ENCODE measurements around the gene RNF157.
A peak's percentile ranks its signal among the peaks of the same experiment; 100 is the strongest.
"Not testable (repeated sequence)": the region's sequence is repeated elsewhere in the genome, so short reads cannot be mapped to it uniquely, and the experiment has no call there.

Gene RNF157

DNA sequence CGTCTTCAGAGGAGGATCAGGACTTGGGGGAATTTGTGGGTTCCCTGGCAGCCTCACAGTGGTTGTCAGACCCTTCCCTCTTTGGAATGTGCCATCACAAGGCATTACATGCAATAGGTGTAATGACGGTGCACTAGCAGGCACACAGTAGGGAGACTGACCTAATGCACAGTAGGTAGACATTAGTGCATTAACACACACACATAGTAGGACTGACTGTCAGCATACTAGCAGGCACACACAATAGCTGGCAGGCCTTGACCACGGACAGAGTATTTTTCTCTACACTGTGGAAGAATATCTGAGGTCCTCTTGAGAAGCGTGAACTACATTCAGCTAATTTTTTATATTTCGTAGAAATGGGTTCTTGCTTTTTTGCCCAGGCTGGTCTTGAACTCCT, 14.0 kb upstream of the RNF157 start:
- no peak for DNase-seq (ENCODE audit: low spot score)
- no peak for FAIRE-seq

DNA sequence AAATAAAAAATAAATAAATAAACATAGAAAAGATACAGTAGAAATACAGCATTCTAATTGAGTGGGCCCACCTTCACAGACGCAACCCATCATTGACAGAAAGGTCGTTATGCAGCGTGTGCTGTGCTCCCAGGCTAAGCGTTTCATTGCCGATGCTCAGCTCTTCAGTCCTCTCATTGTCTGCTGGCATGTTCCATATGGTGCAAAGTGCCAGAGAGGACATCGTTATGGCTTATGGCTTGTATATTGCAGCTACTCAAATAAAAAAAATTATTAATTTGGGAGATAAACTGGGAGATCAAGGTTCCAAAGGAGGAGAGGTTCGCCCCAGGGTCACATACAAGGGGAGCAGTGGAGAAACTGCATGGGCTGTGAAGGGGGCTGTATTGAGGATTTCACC, 13.5 kb upstream of the RNF157 start:
- FAIRE-seq = no peak
- no peak for DNase-seq (ENCODE audit: low spot score)

DNA sequence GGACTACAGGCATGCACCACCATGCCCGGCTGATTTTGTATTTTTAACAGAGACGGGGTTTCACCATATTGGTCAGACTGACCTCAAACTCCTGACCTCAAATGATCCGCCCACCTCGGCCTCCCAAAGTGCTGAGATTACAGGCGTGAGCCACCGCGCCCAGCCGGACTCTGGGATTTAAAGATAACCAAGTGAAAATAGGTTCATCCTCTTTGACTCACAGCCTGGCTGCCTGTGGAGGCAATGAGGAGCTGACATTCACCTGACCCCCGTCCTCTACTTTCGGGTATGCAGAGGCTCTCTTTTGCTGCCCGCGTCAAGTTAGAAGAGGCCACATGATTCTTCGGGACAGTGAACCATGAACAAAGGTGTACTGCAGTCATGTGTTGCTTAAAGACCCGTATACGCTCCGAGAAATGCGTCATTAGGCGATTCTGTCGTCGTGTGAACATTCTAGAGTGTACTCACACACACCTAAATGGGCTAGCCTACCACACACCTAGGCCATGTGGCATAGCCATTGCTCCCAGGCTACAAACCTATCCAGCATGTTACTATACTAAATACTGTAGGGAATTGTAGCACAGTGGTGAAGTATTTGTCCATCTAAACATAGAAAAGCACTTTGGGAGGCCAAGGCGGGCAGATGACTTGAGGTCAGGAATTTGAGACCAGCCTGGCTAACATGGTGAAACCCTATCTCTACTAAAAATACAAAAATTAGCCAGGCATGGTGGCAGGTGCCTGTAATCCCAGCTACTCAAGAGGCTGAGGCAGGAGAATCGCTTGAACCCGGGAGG, 12.9 kb upstream of the RNF157 start:
- not testable (repeated sequence) for DNase-seq (ENCODE audit: low spot score); FAIRE-seq

DNA sequence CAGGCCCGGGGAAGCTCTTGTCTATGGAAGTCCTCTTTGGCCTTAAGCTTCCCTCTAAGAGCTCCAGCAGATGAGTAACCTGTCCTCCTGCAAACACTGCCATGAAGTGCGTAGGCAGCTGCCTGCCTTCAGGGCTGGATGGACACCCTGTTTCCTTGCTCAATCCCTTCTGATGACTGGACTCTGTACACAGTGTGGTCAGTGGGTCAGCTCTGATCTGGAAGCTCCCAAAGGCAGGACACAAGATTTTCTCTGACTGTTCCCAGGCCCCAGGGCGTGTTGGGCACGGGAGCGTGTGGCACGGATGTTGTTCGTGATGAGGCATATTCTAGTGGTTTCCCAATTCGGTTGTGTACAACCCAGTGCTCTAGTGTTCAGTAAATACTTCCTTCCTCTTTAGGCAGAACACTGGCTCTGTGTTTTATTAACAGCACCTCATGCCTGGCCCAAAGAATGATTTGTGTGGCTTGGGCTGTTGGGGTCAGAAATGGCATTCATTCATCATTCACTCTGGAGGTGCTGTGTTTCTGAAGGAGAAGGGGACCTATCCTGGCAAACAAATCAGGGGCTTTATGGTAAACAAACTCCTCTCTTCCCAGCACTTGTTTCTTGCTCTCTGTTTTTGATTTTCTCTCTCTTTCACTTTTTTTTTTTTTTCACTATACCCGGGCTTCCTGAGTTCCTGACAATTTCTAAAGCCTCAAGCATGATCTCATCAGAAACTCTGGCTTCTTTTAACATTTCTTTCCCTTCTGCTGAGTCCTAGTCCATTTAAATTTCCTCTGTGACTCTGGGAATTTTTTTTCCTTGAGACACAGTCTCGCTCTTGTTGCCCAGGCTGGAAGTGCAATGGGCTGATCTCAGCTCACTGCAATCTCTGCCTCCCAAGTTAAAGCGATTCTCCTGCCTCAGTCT, 12.0 kb upstream of the RNF157 start:
- DNase-seq (ENCODE audit: low spot score) (no peak), FAIRE-seq (no peak)

DNA sequence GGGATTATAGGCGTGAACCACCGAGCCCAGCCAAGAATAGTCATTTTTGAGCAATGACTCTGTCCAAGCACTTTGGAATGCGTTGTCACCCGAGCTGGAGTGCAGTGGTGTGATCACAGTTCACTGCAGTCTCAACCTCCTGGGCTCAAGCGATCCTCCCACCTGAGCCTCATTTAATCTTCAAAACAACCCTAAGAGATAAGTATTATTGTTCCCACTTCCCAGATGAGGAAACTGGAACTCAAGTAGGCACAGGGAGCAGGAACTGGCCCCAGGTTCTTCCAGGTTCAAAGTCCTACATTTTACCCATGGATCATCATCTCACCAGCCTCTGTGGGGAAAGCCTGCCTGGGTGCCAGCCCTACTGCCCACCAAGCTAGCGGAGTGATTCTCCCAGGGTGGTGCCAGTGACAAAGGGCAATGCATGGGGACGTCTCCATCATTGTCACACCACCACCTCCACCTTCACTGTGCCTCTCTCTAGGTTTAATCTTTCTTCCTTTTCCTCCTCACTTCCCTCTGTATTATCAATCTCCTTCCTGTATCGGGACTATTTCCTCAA, 11.3 kb upstream of the RNF157 start:
- peak; percentile 5 for FAIRE-seq
- DNase-seq (ENCODE audit: low spot score) = no peak

DNA sequence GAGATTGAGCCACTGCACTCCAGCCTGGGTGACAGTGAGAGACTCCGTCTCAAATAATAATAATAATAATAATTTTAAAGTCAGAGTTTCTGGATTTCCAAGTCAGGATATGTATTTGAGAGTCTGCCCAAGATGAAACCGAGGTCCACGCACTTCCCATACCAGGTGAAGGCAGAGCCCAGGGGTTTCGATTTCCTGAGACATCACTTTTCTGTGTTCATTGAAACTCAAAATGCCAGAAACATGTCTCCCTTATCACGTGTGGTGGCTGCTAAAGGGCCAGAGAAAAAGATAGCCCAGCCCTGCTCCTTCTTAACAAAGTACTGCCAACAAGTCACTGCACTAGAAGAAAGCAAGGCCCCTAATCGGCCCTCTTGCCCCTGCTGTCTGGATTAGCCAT, 9.8 kb upstream of the RNF157 start:
- no peak for FAIRE-seq
- DNase-seq (ENCODE audit: low spot score) = no peak

DNA sequence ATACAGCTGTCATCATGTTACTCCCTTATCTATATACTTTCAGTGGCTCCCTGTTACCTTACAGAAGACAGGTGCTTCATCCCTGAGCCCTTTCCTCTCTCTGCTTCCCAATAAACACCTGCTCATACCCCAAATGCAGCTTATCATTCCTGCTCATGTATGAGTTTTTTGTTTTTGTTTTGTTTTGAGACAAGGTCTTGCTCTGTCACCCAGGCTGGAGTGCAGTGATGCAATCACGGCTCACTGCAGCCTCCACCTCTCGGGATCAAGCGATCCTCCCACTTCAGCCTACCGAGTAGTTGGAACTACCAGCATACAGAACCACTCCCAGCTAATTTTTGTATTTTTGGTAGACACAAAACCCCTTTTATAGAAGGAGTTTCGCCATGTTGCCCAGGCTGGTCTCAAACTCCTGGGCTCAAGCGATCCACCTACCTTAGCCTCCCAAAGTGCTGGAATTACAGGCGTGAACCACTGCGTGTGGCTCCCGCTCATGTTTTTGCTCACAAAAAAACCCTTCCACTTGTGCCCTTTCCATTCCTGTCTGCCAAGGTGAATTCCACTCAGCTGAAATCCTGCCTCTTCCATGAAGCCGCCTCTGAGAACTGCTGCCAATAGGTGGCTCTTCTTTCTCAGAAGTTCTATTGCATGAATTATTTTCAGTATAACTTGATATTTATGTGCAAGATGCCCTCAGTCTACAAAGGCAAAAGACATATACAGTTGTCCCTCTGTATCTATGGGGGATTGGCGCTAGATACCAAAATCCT, 7.9 kb upstream of the RNF157 start:
- FAIRE-seq (no peak), DNase-seq (ENCODE audit: low spot score) (no peak)

DNA sequence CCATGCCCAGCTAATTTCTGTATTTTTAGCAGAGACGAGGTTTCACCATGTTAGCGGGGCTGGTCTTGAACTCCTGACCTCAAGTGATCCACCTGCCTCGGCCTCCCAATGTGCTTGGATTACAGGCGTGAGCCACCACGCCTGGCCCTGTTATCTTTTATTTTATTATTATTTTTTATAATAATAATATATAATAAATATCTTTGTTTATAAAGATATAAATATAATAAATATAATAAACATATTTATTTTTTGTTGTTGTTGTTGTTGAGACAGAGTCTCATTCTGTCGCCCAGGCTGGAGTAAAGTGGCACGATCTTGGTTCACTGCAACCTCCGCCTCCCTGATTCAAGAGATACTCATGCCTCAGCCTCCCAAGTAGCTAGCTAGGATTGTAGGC, 7.0 kb upstream of the RNF157 start:
- FAIRE-seq (no peak), DNase-seq (ENCODE audit: low spot score) (no peak)

DNA sequence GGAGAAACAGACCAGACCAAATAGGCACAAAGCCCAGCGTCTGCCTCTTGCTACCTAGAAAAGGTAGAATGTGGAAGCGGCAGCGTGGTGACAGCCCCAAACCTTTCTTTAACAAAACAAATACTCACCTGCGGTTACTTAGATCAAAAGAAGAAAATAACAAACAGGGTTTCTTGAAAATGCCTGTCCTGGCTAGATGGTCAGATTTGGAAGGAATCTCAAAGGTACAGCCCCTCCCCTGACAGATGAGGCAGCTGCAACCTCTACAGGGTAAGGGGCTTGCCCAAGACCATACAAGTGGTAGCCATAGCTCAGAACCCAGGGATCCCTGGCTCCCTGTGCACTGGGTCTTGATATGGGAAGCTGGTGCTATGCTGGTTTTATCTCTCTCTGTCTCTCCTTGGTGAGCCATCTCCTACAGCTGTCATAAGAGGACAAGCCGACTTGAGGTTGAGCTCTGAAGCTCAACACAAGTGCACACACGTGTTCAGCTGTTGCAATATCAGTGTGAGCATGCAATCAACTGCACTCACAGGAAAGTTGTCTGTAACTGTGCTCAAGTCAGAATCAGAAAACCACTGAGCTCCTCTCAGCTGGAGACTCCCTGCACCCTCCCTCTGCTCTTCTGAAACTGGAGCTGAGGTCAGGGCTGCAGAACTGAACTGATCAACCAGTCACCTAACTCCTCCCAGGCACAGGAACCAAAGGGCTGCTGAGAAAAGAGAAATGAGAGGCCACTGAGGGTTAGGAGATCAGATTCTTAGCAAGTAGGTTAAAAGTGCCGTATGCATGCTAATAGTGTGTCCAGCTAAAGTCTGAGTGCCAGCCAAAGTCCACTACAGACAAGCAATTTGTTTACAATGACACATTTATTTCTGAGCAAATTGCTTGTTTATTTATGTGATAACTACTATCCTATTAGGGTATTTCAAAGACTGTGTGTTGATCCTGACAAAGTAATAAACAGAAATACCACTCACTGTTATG, 6.1 kb upstream of the RNF157 start:
- DNase-seq (ENCODE audit: low spot score) (no peak), FAIRE-seq (no peak)

DNA sequence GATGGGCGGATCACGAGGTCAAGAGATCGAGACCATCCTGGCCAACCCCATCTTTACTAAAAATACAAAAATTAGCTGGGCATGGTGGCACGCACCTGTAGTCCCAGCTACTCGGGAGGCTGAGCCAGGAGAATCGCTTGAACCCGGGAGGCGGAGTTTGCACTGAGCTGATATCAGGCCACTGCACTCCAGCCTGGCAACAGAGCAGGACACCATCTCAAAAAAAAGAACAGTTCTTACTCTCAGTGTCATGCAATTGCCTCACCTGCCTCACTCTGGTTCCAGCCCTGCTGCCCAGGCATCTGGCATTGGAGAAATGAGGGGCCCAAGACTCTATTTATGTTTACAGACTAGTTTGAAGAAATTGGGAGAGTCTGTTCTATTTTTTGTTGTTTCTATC, 4.4 kb upstream of the RNF157 start:
- FAIRE-seq; DNase-seq (ENCODE audit: low spot score): not testable (repeated sequence)

DNA sequence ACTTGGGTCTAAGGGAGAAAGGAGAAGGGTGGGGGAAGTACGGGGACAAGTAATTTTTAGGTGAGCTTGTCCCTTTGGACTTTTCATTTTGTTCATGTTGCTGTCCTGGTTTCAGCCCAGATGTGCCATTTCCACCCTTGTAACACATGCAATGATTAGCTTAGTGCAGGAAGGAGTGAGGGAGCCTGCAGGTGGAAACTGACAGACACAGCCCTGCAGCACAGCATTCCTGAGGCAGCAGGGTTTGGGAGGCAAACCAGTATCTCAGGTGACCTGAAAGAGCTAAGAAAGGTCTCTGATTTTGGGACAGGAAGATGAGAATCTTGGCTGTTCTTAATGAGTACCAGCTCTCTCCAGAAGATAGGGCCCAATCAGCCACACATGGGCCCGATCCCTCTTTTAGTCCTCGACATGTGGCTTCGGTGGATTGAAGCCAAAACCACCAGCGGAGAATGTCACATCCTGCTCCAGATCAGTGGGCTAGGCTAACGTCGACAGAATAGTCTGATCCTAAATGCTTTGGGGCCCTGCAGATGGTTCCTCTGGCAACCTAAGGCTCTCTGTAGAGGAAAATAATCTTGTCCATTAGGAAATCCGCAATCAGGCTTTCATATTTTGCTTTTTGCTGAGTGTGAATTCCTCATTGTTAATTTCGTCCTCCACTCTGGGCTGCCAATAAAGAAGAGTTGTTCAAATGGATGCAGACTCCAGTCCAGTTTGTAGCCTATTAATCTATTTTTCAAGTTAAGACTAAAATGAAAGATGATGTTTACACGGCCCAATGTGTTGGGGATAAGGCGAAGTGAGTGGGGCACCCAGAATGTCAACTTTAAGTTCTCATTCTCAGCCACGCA, 3.8 kb upstream of the RNF157 start:
- DNase-seq (ENCODE audit: low spot score) (no peak), FAIRE-seq (peak; percentile 20)

DNA sequence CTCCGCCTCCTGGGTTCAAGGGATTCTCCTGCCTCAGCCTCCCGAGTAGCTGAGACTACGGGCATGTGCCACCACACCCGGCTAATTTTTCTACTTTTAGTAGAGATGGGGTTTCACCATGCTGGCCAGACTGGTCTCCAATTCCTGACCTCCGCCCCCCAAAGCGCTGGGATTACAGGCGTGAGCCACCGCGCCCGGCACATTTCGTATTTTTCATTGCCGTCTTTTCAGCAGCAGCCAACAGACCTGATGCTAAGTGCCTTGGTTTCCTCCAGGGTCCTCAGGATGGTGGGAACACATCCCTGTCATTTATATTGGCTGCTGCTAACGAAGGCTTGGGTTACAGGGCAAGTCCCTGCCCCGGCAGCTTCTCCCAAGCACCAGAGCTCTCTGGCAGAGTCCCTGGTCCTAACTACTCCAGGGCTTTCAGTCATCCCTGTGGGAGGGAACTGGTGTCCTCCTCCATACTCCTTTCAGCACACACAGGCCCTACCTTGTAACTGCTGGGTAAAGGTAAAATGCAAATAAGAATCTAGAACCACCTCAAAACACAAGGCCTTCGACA, 1.5 kb upstream of the RNF157 start:
- FAIRE-seq = no peak
- no peak for DNase-seq (ENCODE audit: low spot score)

DNA sequence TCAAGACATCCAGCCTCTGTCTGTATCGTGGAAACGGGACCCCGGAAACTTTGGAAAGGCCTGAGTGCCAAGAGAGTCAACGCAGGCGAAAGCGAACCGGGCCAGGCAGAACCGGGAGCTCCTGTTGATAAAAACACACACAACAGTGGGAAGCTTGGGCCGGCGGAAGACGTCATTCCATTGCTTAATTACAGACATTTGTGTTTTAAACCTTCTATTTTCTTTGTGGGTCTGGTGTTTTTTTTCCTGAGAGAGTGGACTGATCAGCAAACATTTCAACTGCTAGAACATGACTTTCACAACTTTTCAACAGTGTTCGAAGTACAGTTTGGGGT, 878 bp upstream of the RNF157 start:
- DNase-seq (ENCODE audit: low spot score) (no peak), FAIRE-seq (no peak)

DNA sequence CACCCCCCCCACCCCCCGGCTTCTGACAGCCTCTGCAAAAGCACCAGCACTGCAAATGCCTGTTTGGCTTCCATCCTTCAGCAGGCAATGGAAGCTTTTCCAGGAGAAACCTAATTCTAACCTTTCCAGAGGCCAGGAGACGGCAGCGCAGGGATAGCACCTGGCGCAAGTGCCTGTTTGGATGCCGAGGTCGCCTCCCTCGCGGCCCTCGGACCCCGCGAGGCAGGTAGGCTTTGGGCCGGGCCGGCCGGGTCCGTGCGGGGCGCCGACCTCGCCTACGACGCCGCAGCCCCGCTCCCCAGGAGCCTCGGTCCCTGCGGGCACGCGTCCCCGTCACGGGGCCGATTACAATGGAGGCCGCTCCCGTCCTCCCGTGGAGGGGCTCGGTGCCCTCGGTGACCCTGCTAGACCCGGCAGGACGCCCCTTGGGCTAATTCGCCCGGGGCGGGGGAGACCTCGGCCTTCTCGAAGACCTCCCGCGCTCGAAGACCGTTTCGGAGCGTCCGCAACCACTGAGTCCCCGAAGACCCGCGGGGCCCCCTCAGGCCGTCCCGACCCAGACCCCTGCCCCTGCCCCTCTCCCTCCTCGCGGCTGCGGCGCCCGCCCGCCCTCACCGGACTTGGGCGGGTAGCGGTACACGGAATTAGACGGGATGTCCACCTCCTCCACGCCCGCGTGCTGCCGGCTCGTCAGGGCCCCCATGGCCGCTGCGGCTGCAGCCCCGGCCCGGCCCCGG, 587 bp downstream of the RNF157 start:
- no peak for DNase-seq (ENCODE audit: low spot score)
- FAIRE-seq = no peak

DNA sequence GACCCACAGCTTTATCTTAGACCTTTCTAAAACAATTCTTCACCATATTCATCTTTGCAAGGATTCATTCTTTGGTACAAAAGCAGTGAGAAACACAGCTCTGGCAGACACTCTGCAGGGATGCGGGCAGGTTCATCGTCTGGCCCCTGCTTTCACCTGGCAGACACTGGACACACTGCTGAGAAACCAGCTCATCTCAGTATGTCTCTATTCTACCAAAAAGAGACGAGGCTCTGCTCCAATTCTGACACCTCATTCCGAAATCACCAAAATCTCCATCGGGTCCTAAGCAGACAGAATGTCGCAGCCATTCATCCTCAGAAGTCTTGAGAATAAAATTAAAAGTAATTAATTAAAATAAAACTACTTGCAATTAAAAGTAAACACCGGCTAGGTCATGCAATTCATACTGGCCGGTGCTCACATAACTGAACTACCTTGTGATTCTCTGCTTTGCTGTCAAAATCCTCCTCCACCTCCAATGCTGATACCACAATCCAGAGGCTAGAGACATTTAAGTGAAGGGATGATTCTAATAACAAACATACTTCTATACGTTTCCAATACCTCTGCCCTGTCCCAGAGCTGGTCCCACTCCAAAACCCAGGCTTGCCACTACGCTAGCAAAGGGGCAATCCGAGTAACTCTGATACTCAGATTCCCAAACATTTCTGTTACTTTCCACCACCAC, 1.3 kb downstream of the RNF157 start:
- peak; percentile 13 for FAIRE-seq
- no peak for DNase-seq (ENCODE audit: low spot score)

DNA sequence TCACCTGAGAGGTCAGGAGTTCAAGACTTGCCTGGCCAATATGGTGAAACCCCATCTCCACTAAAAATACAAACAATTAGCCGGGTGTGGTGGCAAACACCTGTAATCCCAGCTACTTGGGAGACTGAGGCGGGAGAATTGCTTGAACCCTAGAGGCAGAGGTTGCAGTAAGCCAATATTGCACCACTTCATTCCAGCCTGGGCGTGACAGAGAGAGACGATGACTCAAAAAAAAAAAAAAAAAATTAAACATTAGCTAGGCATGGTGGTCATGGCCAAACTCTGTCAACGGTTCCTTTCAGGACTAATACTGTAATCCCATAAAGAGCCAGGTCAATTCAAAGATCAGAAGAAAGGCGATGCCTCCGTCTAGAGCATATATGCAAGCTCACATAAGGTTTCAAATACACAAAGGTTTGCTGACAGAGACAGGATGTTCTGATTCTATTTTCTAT, 2.4 kb downstream of the RNF157 start:
- DNase-seq (ENCODE audit: low spot score) = no peak
- no peak for FAIRE-seq

DNA sequence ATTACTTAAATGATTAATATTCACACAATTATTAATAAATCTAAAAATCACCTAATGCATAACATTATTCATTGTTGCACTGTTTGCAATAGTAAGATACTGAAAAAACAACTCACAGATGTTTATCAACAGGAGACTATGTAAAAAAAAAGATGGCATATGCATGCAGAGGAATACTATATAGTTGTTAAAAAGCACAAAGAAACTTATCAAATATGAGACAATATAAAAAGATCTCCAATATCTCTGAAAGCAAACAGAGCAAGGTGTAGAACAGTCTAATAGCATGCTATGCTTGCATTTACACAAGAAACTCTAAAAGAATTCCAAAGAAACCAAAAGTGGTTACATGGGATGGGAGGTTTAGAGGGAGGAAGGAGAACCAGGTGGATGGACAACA, 3.7 kb downstream of the RNF157 start:
- DNase-seq (ENCODE audit: low spot score) (no peak), FAIRE-seq (no peak)

DNA sequence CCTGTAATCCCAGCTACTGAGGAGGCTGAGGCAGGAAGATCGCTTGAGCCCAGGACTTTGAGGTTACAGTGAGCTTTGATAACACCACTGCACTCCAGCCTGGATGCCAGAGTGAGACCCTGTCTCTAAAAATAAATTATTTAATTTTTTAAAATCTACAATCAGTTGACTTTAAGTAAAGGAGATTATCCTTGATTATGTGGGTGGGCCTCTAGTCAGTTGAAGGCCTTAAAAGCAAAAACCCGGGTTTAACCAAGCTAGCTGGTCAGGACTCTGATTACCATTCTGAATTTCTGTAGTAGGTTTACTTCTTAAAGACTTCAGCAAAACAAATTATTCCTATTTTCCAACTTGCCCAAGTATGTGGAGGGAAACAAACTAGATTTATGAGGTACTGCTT, 4.4 kb downstream of the RNF157 start:
- FAIRE-seq = no peak
- no peak for DNase-seq (ENCODE audit: low spot score)
